WTC11 (cell line): ENCODE data around the gene ZAR1. TPM values are rescaled to one million over a fixed set of nuclear protein-coding genes. Genes with fewer than 3 reads are reported as not detected.

Source experiments
- ATAC-seq: fragments of 200-7000 bp; cut with Tn5 transposase; 2 replicates; pipeline ENCODE4 v1.10.0; 2021; ENCODE audit warnings: mild to moderate bottlenecking, moderate library complexity
- CTCF ChIA-PET: fragments of 300-600 bp; sonication (Branson Sonifier 250); formaldehyde crosslinking; loops from one replicate; lab custom pipeline; 2021; ENCODE audit warnings: antibody characterized with exemption; lab: Charles Lee
- POLR2A ChIA-PET: fragments of 350-600 bp; sonication (Branson Sonifier 250); formaldehyde crosslinking; loops from one replicate; lab custom pipeline; 2021; ENCODE audit warnings: antibody characterized with exemption; lab: Charles Lee
- DNase-seq: peaks from one replicate; pipeline ENCODE4 v3.0.0; 2021; ENCODE audit warnings: low spot score
- H3K27ac Mint-ChIP-seq: 2 replicates; pipeline ENCODE4 v1.8.0; 2021; ENCODE audit warnings: mixed read lengths
- H3K27me3 Mint-ChIP-seq: 2 replicates; pipeline ENCODE4 v1.8.0; 2021; ENCODE audit warnings: low read depth, mild to moderate bottlenecking, moderate library complexity, mixed read lengths
- H3K36me3 Mint-ChIP-seq: 2 replicates; pipeline ENCODE4 v1.8.0; 2021; ENCODE audit warnings: mixed read lengths
- H3K4me1 Mint-ChIP-seq: 2 replicates; pipeline ENCODE4 v1.8.0; 2022; ENCODE audit warnings: mixed read lengths
- H3K4me3 Mint-ChIP-seq: 2 replicates; pipeline ENCODE4 v1.8.0; 2021; ENCODE audit warnings: mild to moderate bottlenecking, moderate library complexity, mixed read lengths
- H3K9me3 Mint-ChIP-seq: 2 replicates; pipeline ENCODE4 v1.8.0; 2021; ENCODE audit warnings: mixed read lengths
- ATF2 ChIP-seq: sonication (generic); formaldehyde crosslinking; IDR thresholded peaks from 2 replicates; pipeline ENCODE4 v1.8.1; 2022; ENCODE audit warnings: low read depth, missing genetic modification reagents, borderline replicate concordance
- CBFB ChIP-seq: sonication (generic); formaldehyde crosslinking; IDR thresholded peaks from 2 replicates; pipeline ENCODE4 v1.8.1; 2022; ENCODE audit warnings: mild to moderate bottlenecking, low read depth, missing genetic modification reagents
- FOXJ3 ChIP-seq: sonication (generic); formaldehyde crosslinking; IDR thresholded peaks from 2 replicates; pipeline ENCODE4 v1.9.0; 2021; ENCODE audit warnings: missing genetic modification reagents, mild to moderate bottlenecking, borderline replicate concordance
- FOXK1 ChIP-seq: sonication (generic); formaldehyde crosslinking; IDR thresholded peaks from 2 replicates; pipeline ENCODE4 v1.8.0; 2022; ENCODE audit warnings: mild to moderate bottlenecking, moderate library complexity, missing genetic modification reagents
- GABPB1 ChIP-seq: sonication (generic); formaldehyde crosslinking; IDR thresholded peaks from 2 replicates; pipeline ENCODE4 v1.8.1; 2023; ENCODE audit warnings: mild to moderate bottlenecking, missing genetic modification reagents
- HMGA2 ChIP-seq: fragments of 250-450 bp; sonication (Bioruptor Pico); IDR thresholded peaks from 2 replicates; pipeline ENCODE4 v1.4.0; 2021; ENCODE audit warnings: mild to moderate bottlenecking, moderate library complexity
- IRF2 ChIP-seq: sonication (generic); formaldehyde crosslinking; IDR thresholded peaks from 2 replicates; pipeline ENCODE4 v1.8.0; 2022; ENCODE audit warnings: low read depth, missing genetic modification reagents, borderline replicate concordance
- KAT7 ChIP-seq: sonication (generic); formaldehyde crosslinking; IDR thresholded peaks from 2 replicates; pipeline ENCODE4 v1.8.1; 2023; ENCODE audit warnings: missing genetic modification reagents, mild to moderate bottlenecking, borderline replicate concordance
- MYBL2 ChIP-seq: sonication (generic); formaldehyde crosslinking; IDR thresholded peaks from 2 replicates; pipeline ENCODE4 v1.8.1; 2023; ENCODE audit warnings: mild to moderate bottlenecking, moderate library complexity, missing genetic modification reagents
- NFATC4 ChIP-seq: fragments of 250-450 bp; sonication (Bioruptor Pico); IDR thresholded peaks from 2 replicates; pipeline ENCODE4 v1.9.0; 2021; ENCODE audit warnings: mild to moderate bottlenecking
- NFYB ChIP-seq: sonication (generic); formaldehyde crosslinking; conservative IDR thresholded peaks from 2 replicates; pipeline ENCODE4 v1.8.0; 2022; ENCODE audit warnings: low read depth, missing genetic modification reagents
- NR1H2 ChIP-seq: sonication (generic); formaldehyde crosslinking; IDR thresholded peaks from 2 replicates; pipeline ENCODE4 v1.9.0; 2021; ENCODE audit warnings: mild to moderate bottlenecking, moderate library complexity, missing genetic modification reagents
- SMAD4 ChIP-seq: sonication (generic); formaldehyde crosslinking; IDR thresholded peaks from 2 replicates; pipeline ENCODE4 v1.8.0; 2022; ENCODE audit warnings: mild to moderate bottlenecking, missing genetic modification reagents
- TEAD4 ChIP-seq: sonication (generic); formaldehyde crosslinking; IDR thresholded peaks from 2 replicates; pipeline ENCODE4 v1.8.0; 2022; ENCODE audit warnings: mild to moderate bottlenecking, missing genetic modification reagents
- ZNF121 ChIP-seq: sonication (generic); formaldehyde crosslinking; IDR thresholded peaks from 2 replicates; pipeline ENCODE4 v1.8.0; 2023; ENCODE audit warnings: missing genetic modification reagents
- ZNF219 ChIP-seq: sonication (generic); formaldehyde crosslinking; IDR thresholded peaks from 2 replicates; pipeline ENCODE4 v1.8.0; 2023; ENCODE audit warnings: missing genetic modification reagents, mild to moderate bottlenecking, borderline replicate concordance
- ZNF263 ChIP-seq: sonication (generic); formaldehyde crosslinking; IDR thresholded peaks from 2 replicates; pipeline ENCODE4 v1.8.1; 2022; ENCODE audit warnings: low read depth, mild to moderate bottlenecking, moderate library complexity, missing genetic modification reagents
- ZNF671 ChIP-seq: fragments of 250-450 bp; sonication (Bioruptor Pico); IDR thresholded peaks from 2 replicates; pipeline ENCODE4 v1.8.0; 2021; ENCODE audit warnings: mild to moderate bottlenecking
- total RNA-seq: library from RNA; stranded (reverse); gene quantifications from 3 replicates; pipeline ENCODE4 v1.2.3, GENCODE V29; 2021
- TF ChIP-seq, protein P1 (sequence below): sonication (generic); formaldehyde crosslinking; IDR thresholded peaks from 2 replicates; pipeline ENCODE4 v1.8.1; 2022; ENCODE audit warnings: mild to moderate bottlenecking, moderate library complexity, missing genetic modification reagents
- TF ChIP-seq, protein P2 (sequence below): sonication (generic); formaldehyde crosslinking; IDR thresholded peaks from 2 replicates; pipeline ENCODE4 v1.8.1; 2022; ENCODE audit warnings: low read depth, mild to moderate bottlenecking, moderate library complexity, missing genetic modification reagents, borderline replicate concordance
- TF ChIP-seq, protein P3 (sequence below): fragments of 250-450 bp; sonication (Bioruptor Pico); IDR thresholded peaks from 2 replicates; pipeline ENCODE4 v1.9.0; 2021; ENCODE audit warnings: moderate library complexity, mild to moderate bottlenecking, inconsistent platforms, borderline replicate concordance
- TF ChIP-seq, protein P4 (sequence below): sonication (generic); formaldehyde crosslinking; IDR thresholded peaks from 2 replicates; pipeline ENCODE4 v1.8.0; 2023; ENCODE audit warnings: missing genetic modification reagents, mild to moderate bottlenecking, borderline replicate concordance

The ZAR1 gene
- total RNA-seq, 1 experiment from 2014 or later = 1.4 TPM

- ChIA-PET CTCF (interaction anchor here (1.0 kb wide), 1 partner anchor 483 kb away, joined by 3 read pairs; no protein-coding TSS in a partner anchor), POLR2A (no interaction called here)
- H3K4me3 Mint-ChIP-seq = no peak overlapping the region
- DNase-seq (no peak), ATAC-seq (no peak)
- H3K27ac Mint-ChIP-seq = no peak overlapping the region
- no peaks in the 10 kb centered on the region for H3K36me3 Mint-ChIP-seq
- TF ChIP-seq GABPB1 (CRISPR knock-in tag) (no peak), SMAD4 (no peak), ATF2 (no peak), MYBL2 (CRISPR knock-in tag) (no peak), ZNF121 (CRISPR knock-in tag) (no peak), ZNF263 (CRISPR knock-in tag) (no peak), FOXJ3 (CRISPR knock-in tag) (no peak), TEAD4 (CRISPR knock-in tag) (no peak), IRF2 (CRISPR knock-in tag) (no peak), NFATC4 (CRISPR knock-in tag) (no peak), ZNF671 (no peak), NFYB (CRISPR knock-in tag) (no peak), FOXK1 (CRISPR knock-in tag) (no peak), NR1H2 (no peak)
- TF ChIP-seq, protein P1, sequence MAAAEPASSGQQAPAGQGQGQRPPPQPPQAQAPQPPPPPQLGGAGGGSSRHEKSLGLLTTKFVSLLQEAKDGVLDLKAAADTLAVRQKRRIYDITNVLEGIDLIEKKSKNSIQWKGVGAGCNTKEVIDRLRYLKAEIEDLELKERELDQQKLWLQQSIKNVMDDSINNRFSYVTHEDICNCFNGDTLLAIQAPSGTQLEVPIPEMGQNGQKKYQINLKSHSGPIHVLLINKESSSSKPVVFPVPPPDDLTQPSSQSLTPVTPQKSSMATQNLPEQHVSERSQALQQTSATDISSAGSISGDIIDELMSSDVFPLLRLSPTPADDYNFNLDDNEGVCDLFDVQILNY = no peak
- TF ChIP-seq, protein P2, sequence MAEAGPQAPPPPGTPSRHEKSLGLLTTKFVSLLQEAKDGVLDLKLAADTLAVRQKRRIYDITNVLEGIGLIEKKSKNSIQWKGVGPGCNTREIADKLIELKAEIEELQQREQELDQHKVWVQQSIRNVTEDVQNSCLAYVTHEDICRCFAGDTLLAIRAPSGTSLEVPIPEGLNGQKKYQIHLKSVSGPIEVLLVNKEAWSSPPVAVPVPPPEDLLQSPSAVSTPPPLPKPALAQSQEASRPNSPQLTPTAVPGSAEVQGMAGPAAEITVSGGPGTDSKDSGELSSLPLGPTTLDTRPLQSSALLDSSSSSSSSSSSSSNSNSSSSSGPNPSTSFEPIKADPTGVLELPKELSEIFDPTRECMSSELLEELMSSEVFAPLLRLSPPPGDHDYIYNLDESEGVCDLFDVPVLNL (CRISPR knock-in tag) = no peak
- TF ChIP-seq, protein P3, sequence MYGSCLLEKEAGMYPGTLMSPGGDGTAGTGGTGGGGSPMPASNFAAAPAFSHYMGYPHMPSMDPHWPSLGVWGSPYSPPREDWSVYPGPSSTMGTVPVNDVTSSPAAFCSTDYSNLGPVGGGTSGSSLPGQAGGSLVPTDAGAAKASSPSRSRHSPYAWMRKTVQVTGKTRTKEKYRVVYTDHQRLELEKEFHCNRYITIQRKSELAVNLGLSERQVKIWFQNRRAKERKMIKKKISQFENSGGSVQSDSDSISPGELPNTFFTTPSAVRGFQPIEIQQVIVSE (CRISPR knock-in tag) = no peak
- no peaks in the 10 kb centered on the region for H3K27me3 Mint-ChIP-seq
- peaks cover under 1% of the 10 kb centered on the region for H3K9me3 Mint-ChIP-seq
- no peaks in the 10 kb centered on the region for H3K4me1 Mint-ChIP-seq
Observed at GRCh38 chr4:48462363-48462762, 27.7 kb upstream of the ZAR1 start.

DNA sequence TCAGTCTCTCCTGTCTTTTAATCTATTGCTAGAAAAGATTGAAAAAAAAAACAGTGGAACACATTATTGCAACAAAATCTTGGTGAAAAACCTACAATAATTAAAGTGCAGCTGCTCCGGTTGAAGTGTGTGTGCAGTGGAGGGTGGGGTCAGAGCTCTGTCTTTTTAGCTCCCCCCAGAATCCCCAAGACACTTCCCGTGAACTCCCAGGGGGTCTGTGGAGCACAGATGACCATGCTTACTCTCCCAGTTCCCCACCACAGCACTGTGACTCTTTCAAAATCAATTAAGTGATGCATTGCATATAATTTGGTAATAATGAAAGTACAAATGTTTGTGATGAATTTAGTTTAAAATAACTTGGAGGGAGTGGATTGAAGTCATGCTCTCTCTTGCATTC is 22.6 kb upstream of the ZAR1 start:
- Mint-ChIP-seq H3K27me3 (no peaks in the 10 kb centered on the region), H3K4me3 (no peak overlapping the region), H3K36me3 (no peaks in the 10 kb centered on the region), H3K4me1 (peaks cover 4% of the 10 kb centered on the region), H3K27ac (no peak overlapping the region), H3K9me3 (no peaks in the 10 kb centered on the region)
- TF ChIP-seq HMGA2 (no peak), KAT7 (CRISPR knock-in tag) (no peak), CBFB (CRISPR knock-in tag) (no peak), ZNF219 (CRISPR knock-in tag) (no peak), TEAD4 (CRISPR knock-in tag) (no peak)
- TF ChIP-seq, protein P4, sequence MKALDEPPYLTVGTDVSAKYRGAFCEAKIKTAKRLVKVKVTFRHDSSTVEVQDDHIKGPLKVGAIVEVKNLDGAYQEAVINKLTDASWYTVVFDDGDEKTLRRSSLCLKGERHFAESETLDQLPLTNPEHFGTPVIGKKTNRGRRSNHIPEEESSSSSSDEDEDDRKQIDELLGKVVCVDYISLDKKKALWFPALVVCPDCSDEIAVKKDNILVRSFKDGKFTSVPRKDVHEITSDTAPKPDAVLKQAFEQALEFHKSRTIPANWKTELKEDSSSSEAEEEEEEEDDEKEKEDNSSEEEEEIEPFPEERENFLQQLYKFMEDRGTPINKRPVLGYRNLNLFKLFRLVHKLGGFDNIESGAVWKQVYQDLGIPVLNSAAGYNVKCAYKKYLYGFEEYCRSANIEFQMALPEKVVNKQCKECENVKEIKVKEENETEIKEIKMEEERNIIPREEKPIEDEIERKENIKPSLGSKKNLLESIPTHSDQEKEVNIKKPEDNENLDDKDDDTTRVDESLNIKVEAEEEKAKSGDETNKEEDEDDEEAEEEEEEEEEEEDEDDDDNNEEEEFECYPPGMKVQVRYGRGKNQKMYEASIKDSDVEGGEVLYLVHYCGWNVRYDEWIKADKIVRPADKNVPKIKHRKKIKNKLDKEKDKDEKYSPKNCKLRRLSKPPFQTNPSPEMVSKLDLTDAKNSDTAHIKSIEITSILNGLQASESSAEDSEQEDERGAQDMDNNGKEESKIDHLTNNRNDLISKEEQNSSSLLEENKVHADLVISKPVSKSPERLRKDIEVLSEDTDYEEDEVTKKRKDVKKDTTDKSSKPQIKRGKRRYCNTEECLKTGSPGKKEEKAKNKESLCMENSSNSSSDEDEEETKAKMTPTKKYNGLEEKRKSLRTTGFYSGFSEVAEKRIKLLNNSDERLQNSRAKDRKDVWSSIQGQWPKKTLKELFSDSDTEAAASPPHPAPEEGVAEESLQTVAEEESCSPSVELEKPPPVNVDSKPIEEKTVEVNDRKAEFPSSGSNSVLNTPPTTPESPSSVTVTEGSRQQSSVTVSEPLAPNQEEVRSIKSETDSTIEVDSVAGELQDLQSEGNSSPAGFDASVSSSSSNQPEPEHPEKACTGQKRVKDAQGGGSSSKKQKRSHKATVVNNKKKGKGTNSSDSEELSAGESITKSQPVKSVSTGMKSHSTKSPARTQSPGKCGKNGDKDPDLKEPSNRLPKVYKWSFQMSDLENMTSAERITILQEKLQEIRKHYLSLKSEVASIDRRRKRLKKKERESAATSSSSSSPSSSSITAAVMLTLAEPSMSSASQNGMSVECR (CRISPR knock-in tag) = no peak
- POLR2A ChIA-PET = no interaction called here
- ATAC-seq (no peak), DNase-seq (no peak)
- CTCF ChIA-PET = interaction anchor here (1.1 kb wide), 1 partner anchor 9 kb away, joined by 6 read pairs; no protein-coding TSS in a partner anchor
